RWPE2 (cell line): ENCODE results near the gene DUSP22.
"Not testable (repeated sequence)": the region's sequence is repeated elsewhere in the genome, so short reads cannot be mapped to it uniquely, and the experiment has no call there.

Source experiments
- ATAC-seq: fragments of 200-7000 bp; cut with Tn5 transposase; 3 replicates; pipeline ENCODE4 v1.9.1; 2021; ENCODE audit warnings: low read depth
- DNase-seq: peaks from one replicate; pipeline ENCODE4 v3.0.0-alpha.2; 2020; ENCODE audit warnings: low spot score
- H3K27ac ChIP-seq: fragments of 450-650 bp; 2 replicates; pipeline ENCODE4 v1.5.1; 2017; ENCODE audit warnings: mild to moderate bottlenecking; ENCODE audit not compliant: poor library complexity, severe bottlenecking
- H3K27me3 ChIP-seq: fragments of 250-450 bp; sonication (Bioruptor Pico); 2 replicates; pipeline ENCODE4 v1.5.1; 2021; ENCODE audit warnings: mild to moderate bottlenecking, moderate library complexity; ENCODE audit not compliant: insufficient read depth, poor library complexity, severe bottlenecking
- H3K36me3 ChIP-seq: fragments of 250-450 bp; sonication (Bioruptor Pico); 2 replicates; pipeline ENCODE4 v1.5.1; 2020; ENCODE audit warnings: low read depth, mild to moderate bottlenecking, moderate library complexity
- H3K4me1 ChIP-seq: fragments of 250-450 bp; sonication (Bioruptor Pico); 2 replicates; pipeline ENCODE4 v1.5.1; 2021; ENCODE audit warnings: mild to moderate bottlenecking, moderate library complexity; ENCODE audit not compliant: insufficient read depth, poor library complexity, severe bottlenecking
- H3K4me3 ChIP-seq: fragments of 250-450 bp; sonication (Bioruptor Pico); 2 replicates; pipeline ENCODE4 v1.5.1; 2021; ENCODE audit warnings: mild to moderate bottlenecking, moderate library complexity; ENCODE audit not compliant: severe bottlenecking
- H3K9me3 ChIP-seq: fragments of 250-450 bp; sonication (Bioruptor Pico); 2 replicates; pipeline ENCODE4 v1.5.1; 2021; ENCODE audit warnings: mild to moderate bottlenecking, moderate library complexity; ENCODE audit not compliant: severe bottlenecking
- CTCF ChIP-seq: fragments of 450-650 bp; IDR thresholded peaks from one replicate; pipeline ENCODE4 v1.5.1; 2017; ENCODE audit warnings: mild to moderate bottlenecking, moderate library complexity; ENCODE audit not compliant: poor library complexity, severe bottlenecking

The DUSP22 gene

GRCh38 chr6:282867-283416 is 9.3 kb upstream of the DUSP22 start:
- no peak for ATAC-seq
- no peaks in the 10 kb centered on the region for H3K36me3 ChIP-seq
- no peak for TF ChIP-seq CTCF
- no peak overlapping the region for H3K4me3 ChIP-seq
- DNase-seq: no peak
- H3K27me3 ChIP-seq: peaks cover 3% of the 10 kb centered on the region
- H3K4me1 ChIP-seq: no peaks in the 10 kb centered on the region
- no peaks in the 10 kb centered on the region for H3K9me3 ChIP-seq
- H3K27ac ChIP-seq: no peak overlapping the region

GRCh38 chr6:284486-284885 is 7.8 kb upstream of the DUSP22 start:
- ATAC-seq: no peak
- Histone ChIP-seq H3K27me3 (peaks cover 3% of the 10 kb centered on the region), H3K36me3 (no peaks in the 10 kb centered on the region), H3K4me1 (no peaks in the 10 kb centered on the region), H3K9me3 (no peaks in the 10 kb centered on the region), H3K27ac (no peak overlapping the region), H3K4me3 (no peak overlapping the region)
- TF ChIP-seq CTCF: no peak
- no peak for DNase-seq

- H3K36me3 ChIP-seq: no peaks in the 10 kb centered on the region
- no peak overlapping the region for H3K4me3 ChIP-seq
- H3K4me1 ChIP-seq: no peaks in the 10 kb centered on the region
- no peak for ATAC-seq
- H3K9me3 ChIP-seq: no peaks in the 10 kb centered on the region
- DNase-seq: no peak
- H3K27me3 ChIP-seq: peaks cover 3% of the 10 kb centered on the region
- no peak overlapping the region for H3K27ac ChIP-seq
- TF ChIP-seq CTCF: no peak
These were observed 7.1 kb upstream of the DUSP22 start for GRCh38 chr6:285030-285771.

GRCh38 chr6:285902-286301 is 6.4 kb upstream of the DUSP22 start:
- not testable (repeated sequence) for H3K27ac ChIP-seq, H3K4me3 ChIP-seq, H3K27me3 ChIP-seq, H3K4me1 ChIP-seq, H3K36me3 ChIP-seq, H3K9me3 ChIP-seq, ATAC-seq, DNase-seq

- H3K4me1 ChIP-seq: no peaks in the 10 kb centered on the region
- peaks cover 3% of the 10 kb centered on the region for H3K27me3 ChIP-seq
- H3K36me3 ChIP-seq: no peaks in the 10 kb centered on the region
- DNase-seq (no peak), ATAC-seq (no peak)
- H3K4me3 ChIP-seq: no peak overlapping the region
- TF ChIP-seq CTCF: no peak
- H3K9me3 ChIP-seq: no peaks in the 10 kb centered on the region
- H3K27ac ChIP-seq: no peak overlapping the region
These were observed 5.4 kb upstream of the DUSP22 start for GRCh38 chr6:286681-287488.
